Measurements from ENCODE around the gene PPP1R3E. TPM values are rescaled to one million over a fixed set of nuclear protein-coding genes. Genes with fewer than 3 reads are reported as not detected.

Gene PPP1R3E
- total and polyA plus RNA-seq, 2 experiments from 2014 or later, result 4.6 to 6.1 TPM

GRCh38 chr14:23297611-23298277 lies 4.9 kb downstream of the PPP1R3E start:
- DNase-seq (ENCODE audit: low spot score), result no peak

GRCh38 chr14:23297096-23297495 lies 5.6 kb downstream of the PPP1R3E start:
- Histone ChIP-seq H3K9me3 (ENCODE audit: low read depth) (no peaks in the 10 kb centered on the region), H3K36me3 (replicated peaks; ENCODE audit: insufficient read depth, low read depth) (no peaks in the 10 kb centered on the region), H3K79me2 (peaks cover 4% of the 10 kb centered on the region), H3K4me2 (no peak overlapping the region), H4K20me1 (ENCODE audit: insufficient read depth, poor library complexity, severe bottlenecking) (no peaks in the 10 kb centered on the region), H3K4me3 (no peak overlapping the region), H3K27me3 (peaks cover 3% of the 10 kb centered on the region), H3K4me1 (ENCODE audit: insufficient read depth) (peaks cover 15% of the 10 kb centered on the region), H2AFZ (no peak overlapping the region), H3K27ac (no peak overlapping the region), H3K9me2 (replicated peaks; ENCODE audit: insufficient read depth) (no peaks in the 10 kb centered on the region)
- DNase-seq (ENCODE audit: low spot score), result no peak
- 84% methylated on average over 7 of the region's 7 CpGs for WGBS (ENCODE audit: low lambda C conversion rate, missing lambda C conversion rate)
- TF ChIP-seq CTCF (IDR thresholded peaks at IDR 0.05; ENCODE audit: poor library complexity), result no peak
- no peak for TF ChIP-seq EZH2 (IDR thresholded peaks at IDR 0.05; ENCODE audit: borderline replicate concordance)
- TF ChIP-seq EZH2phosphoT487 (IDR thresholded peaks at IDR 0.05; ENCODE audit: low read depth, severe bottlenecking, unreplicated experiment), result no peak

More at GRCh38 chr14:23297611-23298277, 4.9 kb downstream of the PPP1R3E start:
- Histone ChIP-seq H3K4me3 (no peak overlapping the region), H3K36me3 (replicated peaks; ENCODE audit: insufficient read depth, low read depth) (no peaks in the 10 kb centered on the region), H3K27me3 (peaks cover 3% of the 10 kb centered on the region), H3K9me2 (replicated peaks; ENCODE audit: insufficient read depth) (no peaks in the 10 kb centered on the region), H3K4me1 (ENCODE audit: insufficient read depth) (peaks cover 15% of the 10 kb centered on the region), H3K4me2 (no peak overlapping the region), H2AFZ (no peak overlapping the region), H3K9me3 (ENCODE audit: low read depth) (no peaks in the 10 kb centered on the region), H3K79me2 (peaks cover 4% of the 10 kb centered on the region), H3K27ac (no peak overlapping the region), H4K20me1 (ENCODE audit: insufficient read depth, poor library complexity, severe bottlenecking) (no peaks in the 10 kb centered on the region)
- TF ChIP-seq CTCF (IDR thresholded peaks at IDR 0.05; ENCODE audit: poor library complexity), result no peak
- TF ChIP-seq EZH2phosphoT487 (IDR thresholded peaks at IDR 0.05; ENCODE audit: low read depth, severe bottlenecking, unreplicated experiment), result no peak
- TF ChIP-seq EZH2 (IDR thresholded peaks at IDR 0.05; ENCODE audit: borderline replicate concordance), result no peak
- 93% methylated on average over 7 of the region's 7 CpGs for WGBS (ENCODE audit: low lambda C conversion rate, missing lambda C conversion rate)

- Histone ChIP-seq H3K9me2 (replicated peaks; ENCODE audit: insufficient read depth) (no peaks in the 10 kb centered on the region), H3K27me3 (peaks cover 3% of the 10 kb centered on the region), H3K36me3 (replicated peaks; ENCODE audit: insufficient read depth, low read depth) (no peaks in the 10 kb centered on the region), H3K4me1 (ENCODE audit: insufficient read depth) (peaks cover 15% of the 10 kb centered on the region), H2AFZ (no peak overlapping the region), H3K4me2 (no peak overlapping the region), H4K20me1 (ENCODE audit: insufficient read depth, poor library complexity, severe bottlenecking) (no peaks in the 10 kb centered on the region), H3K9me3 (ENCODE audit: low read depth) (no peaks in the 10 kb centered on the region), H3K79me2 (peaks cover 4% of the 10 kb centered on the region), H3K27ac (no peak overlapping the region), H3K4me3 (no peak overlapping the region)
- 92% methylated on average over 7 of the region's 7 CpGs for WGBS (ENCODE audit: low lambda C conversion rate, missing lambda C conversion rate)
- DNase-seq (ENCODE audit: low spot score), result no peak
- TF ChIP-seq EZH2 (IDR thresholded peaks at IDR 0.05; ENCODE audit: borderline replicate concordance), result no peak
- no peak for TF ChIP-seq EZH2phosphoT487 (IDR thresholded peaks at IDR 0.05; ENCODE audit: low read depth, severe bottlenecking, unreplicated experiment)
- TF ChIP-seq CTCF (IDR thresholded peaks at IDR 0.05; ENCODE audit: poor library complexity), result no peak
Observed at GRCh38 chr14:23296012-23296777, 6.5 kb downstream of the PPP1R3E start.

All from hepatocyte (in vitro differentiated cells).